Measurements from ENCODE around the gene NR1H2.

The NR1H2 gene

DNA sequence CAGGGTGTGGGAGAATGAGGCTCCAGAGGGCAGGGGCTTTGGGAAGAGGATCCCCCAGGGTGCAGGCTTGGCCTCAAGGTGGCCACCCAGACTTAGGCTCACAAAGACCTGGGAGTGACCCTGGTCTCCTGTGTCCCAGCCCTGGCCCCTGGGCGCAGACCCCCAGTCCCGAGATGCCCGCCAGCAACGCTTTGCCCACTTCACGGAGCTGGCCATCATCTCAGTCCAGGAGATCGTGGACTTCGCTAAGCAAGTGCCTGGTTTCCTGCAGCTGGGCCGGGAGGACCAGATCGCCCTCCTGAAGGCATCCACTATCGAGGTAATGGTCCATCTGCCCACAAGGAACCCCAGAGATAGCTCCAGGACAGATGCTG lies 2.6 kb downstream of the NR1H2 start (continued):
- TF ChIP-seq, protein P1, sequence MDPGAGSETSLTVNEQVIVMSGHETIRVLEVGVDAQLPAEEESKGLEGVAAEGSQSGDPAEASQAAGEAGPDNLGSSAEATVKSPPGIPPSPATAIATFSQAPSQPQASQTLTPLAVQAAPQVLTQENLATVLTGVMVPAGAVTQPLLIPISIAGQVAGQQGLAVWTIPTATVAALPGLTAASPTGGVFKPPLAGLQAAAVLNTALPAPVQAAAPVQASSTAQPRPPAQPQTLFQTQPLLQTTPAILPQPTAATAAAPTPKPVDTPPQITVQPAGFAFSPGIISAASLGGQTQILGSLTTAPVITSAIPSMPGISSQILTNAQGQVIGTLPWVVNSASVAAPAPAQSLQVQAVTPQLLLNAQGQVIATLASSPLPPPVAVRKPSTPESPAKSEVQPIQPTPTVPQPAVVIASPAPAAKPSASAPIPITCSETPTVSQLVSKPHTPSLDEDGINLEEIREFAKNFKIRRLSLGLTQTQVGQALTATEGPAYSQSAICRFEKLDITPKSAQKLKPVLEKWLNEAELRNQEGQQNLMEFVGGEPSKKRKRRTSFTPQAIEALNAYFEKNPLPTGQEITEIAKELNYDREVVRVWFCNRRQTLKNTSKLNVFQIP (CRISPR knock-in tag; IDR thresholded peaks at IDR 0.05; ENCODE audit: borderline replicate concordance, low read depth), result no peak
- TF ChIP-seq PPARA (CRISPR knock-in tag; IDR thresholded peaks at IDR 0.05; ENCODE audit: borderline replicate concordance) (no peak), SNAI2 (CRISPR knock-in tag; IDR thresholded peaks at IDR 0.05) (no peak), ZNF70 (CRISPR knock-in tag; IDR thresholded peaks at IDR 0.05) (no peak), BACH2 (CRISPR knock-in tag; IDR thresholded peaks at IDR 0.05; ENCODE audit: borderline replicate concordance) (no peak), ZFP30 (CRISPR knock-in tag; IDR thresholded peaks at IDR 0.05) (no peak), TOX (CRISPR knock-in tag; IDR thresholded peaks at IDR 0.05; ENCODE audit: borderline replicate concordance) (no peak)
- TF ChIP-seq, protein P2, sequence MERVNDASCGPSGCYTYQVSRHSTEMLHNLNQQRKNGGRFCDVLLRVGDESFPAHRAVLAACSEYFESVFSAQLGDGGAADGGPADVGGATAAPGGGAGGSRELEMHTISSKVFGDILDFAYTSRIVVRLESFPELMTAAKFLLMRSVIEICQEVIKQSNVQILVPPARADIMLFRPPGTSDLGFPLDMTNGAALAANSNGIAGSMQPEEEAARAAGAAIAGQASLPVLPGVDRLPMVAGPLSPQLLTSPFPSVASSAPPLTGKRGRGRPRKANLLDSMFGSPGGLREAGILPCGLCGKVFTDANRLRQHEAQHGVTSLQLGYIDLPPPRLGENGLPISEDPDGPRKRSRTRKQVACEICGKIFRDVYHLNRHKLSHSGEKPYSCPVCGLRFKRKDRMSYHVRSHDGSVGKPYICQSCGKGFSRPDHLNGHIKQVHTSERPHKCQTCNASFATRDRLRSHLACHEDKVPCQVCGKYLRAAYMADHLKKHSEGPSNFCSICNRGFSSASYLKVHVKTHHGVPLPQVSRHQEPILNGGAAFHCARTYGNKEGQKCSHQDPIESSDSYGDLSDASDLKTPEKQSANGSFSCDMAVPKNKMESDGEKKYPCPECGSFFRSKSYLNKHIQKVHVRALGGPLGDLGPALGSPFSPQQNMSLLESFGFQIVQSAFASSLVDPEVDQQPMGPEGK (CRISPR knock-in tag; IDR thresholded peaks at IDR 0.05; ENCODE audit: borderline replicate concordance), result no peak

DNA sequence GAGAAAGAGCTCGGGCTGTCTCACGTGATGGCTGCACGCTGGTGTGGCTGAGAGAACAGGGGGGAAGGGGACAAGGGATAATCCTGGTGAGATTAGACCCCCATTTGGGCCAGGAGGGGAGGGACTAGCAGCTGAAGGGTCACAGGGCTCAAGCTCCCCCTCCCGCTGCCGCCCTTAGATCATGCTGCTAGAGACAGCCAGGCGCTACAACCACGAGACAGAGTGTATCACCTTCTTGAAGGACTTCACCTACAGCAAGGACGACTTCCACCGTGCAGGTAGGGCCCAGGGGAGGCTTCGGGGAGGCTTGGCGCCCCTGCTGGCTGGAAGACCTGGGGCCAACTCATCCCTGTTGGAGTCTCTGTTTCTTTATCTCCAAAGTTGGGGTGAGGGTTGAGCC lies 3.3 kb downstream of the NR1H2 start:
- no peak for TF ChIP-seq GLIS3 (CRISPR knock-in tag; IDR thresholded peaks at IDR 0.05)
- TF ChIP-seq CSDC2 (CRISPR knock-in tag; IDR thresholded peaks at IDR 0.05), result no peak
- no peak for TF ChIP-seq ARNTL (CRISPR knock-in tag; IDR thresholded peaks at IDR 0.05; ENCODE audit: borderline replicate concordance, low read depth)
- TF ChIP-seq, protein P3, sequence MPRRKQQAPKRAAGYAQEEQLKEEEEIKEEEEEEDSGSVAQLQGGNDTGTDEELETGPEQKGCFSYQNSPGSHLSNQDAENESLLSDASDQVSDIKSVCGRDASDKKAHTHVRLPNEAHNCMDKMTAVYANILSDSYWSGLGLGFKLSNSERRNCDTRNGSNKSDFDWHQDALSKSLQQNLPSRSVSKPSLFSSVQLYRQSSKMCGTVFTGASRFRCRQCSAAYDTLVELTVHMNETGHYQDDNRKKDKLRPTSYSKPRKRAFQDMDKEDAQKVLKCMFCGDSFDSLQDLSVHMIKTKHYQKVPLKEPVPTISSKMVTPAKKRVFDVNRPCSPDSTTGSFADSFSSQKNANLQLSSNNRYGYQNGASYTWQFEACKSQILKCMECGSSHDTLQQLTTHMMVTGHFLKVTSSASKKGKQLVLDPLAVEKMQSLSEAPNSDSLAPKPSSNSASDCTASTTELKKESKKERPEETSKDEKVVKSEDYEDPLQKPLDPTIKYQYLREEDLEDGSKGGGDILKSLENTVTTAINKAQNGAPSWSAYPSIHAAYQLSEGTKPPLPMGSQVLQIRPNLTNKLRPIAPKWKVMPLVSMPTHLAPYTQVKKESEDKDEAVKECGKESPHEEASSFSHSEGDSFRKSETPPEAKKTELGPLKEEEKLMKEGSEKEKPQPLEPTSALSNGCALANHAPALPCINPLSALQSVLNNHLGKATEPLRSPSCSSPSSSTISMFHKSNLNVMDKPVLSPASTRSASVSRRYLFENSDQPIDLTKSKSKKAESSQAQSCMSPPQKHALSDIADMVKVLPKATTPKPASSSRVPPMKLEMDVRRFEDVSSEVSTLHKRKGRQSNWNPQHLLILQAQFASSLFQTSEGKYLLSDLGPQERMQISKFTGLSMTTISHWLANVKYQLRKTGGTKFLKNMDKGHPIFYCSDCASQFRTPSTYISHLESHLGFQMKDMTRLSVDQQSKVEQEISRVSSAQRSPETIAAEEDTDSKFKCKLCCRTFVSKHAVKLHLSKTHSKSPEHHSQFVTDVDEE (CRISPR knock-in tag; IDR thresholded peaks at IDR 0.05), result no peak
- TF ChIP-seq SNAI2 (CRISPR knock-in tag; IDR thresholded peaks at IDR 0.05), result no peak
- no peak for TF ChIP-seq ISL1 (CRISPR knock-in tag; IDR thresholded peaks at IDR 0.05)
- no peak for TF ChIP-seq ZC3H10 (CRISPR knock-in tag; IDR thresholded peaks at IDR 0.05)
- TF ChIP-seq OSR1 (CRISPR knock-in tag; IDR thresholded peaks at IDR 0.05), result no peak
- no peak for TF ChIP-seq ZNF565 (CRISPR knock-in tag; conservative IDR thresholded peaks at IDR 0.05; ENCODE audit: low read depth)
- TF ChIP-seq ZNF8 (CRISPR knock-in tag; IDR thresholded peaks at IDR 0.05), result no peak
- TF ChIP-seq BACH2 (CRISPR knock-in tag; IDR thresholded peaks at IDR 0.05; ENCODE audit: borderline replicate concordance), result no peak
- no peak for TF ChIP-seq ZFP3 (CRISPR knock-in tag; IDR thresholded peaks at IDR 0.05)
- TF ChIP-seq TCF4 (CRISPR knock-in tag; IDR thresholded peaks at IDR 0.05; ENCODE audit: borderline replicate concordance), result no peak
- no peak for TF ChIP-seq ZFP30 (CRISPR knock-in tag; IDR thresholded peaks at IDR 0.05)
- TF ChIP-seq, protein P2 (CRISPR knock-in tag; IDR thresholded peaks at IDR 0.05; ENCODE audit: borderline replicate concordance), result no peak
- no peak for TF ChIP-seq PPARA (CRISPR knock-in tag; IDR thresholded peaks at IDR 0.05; ENCODE audit: borderline replicate concordance)
- TF ChIP-seq, protein P4, sequence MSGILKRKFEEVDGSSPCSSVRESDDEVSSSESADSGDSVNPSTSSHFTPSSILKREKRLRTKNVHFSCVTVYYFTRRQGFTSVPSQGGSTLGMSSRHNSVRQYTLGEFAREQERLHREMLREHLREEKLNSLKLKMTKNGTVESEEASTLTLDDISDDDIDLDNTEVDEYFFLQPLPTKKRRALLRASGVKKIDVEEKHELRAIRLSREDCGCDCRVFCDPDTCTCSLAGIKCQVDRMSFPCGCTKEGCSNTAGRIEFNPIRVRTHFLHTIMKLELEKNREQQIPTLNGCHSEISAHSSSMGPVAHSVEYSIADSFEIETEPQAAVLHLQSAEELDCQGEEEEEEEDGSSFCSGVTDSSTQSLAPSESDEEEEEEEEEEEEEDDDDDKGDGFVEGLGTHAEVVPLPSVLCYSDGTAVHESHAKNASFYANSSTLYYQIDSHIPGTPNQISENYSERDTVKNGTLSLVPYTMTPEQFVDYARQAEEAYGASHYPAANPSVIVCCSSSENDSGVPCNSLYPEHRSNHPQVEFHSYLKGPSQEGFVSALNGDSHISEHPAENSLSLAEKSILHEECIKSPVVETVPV (CRISPR knock-in tag; IDR thresholded peaks at IDR 0.05), result no peak
- TF ChIP-seq, protein P5, sequence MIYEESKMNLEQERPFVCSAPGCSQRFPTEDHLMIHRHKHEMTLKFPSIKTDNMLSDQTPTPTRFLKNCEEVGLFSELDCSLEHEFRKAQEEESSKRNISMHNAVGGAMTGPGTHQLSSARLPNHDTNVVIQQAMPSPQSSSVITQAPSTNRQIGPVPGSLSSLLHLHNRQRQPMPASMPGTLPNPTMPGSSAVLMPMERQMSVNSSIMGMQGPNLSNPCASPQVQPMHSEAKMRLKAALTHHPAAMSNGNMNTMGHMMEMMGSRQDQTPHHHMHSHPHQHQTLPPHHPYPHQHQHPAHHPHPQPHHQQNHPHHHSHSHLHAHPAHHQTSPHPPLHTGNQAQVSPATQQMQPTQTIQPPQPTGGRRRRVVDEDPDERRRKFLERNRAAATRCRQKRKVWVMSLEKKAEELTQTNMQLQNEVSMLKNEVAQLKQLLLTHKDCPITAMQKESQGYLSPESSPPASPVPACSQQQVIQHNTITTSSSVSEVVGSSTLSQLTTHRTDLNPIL (CRISPR knock-in tag; IDR thresholded peaks at IDR 0.05; ENCODE audit: low read depth), result no peak
- no peak for TF ChIP-seq TOX (CRISPR knock-in tag; IDR thresholded peaks at IDR 0.05; ENCODE audit: borderline replicate concordance)
- TF ChIP-seq RARB (CRISPR knock-in tag; IDR thresholded peaks at IDR 0.05), result no peak
- ATAC-seq, result no peak

Data from SK-N-SH treated with all-trans-retinoic acid at 6 μM for 48 hours (cell line).